Activated effector memory CD4-positive, alpha-beta T cell treated with anti-CD3 and anti-CD28 coated beads, Interleukin-2, amount 50 U/mL, for 16 hours (primary cell): ENCODE results near the gene HSPA4.
"Not testable (repeated sequence)": the region's sequence is repeated elsewhere in the genome, so short reads cannot be mapped to it uniquely, and the experiment has no call there.

Experiments
- DNase-seq: peaks from one replicate; pipeline ENCODE4 v3.0.0-alpha.2; 2020

HSPA4 gene

GRCh38 chr5:133128066-133128465 lies 76.3 kb downstream of the HSPA4 start:
- peak; percentile 25 for DNase-seq

- DNase-seq: peak; percentile 41
Measured at GRCh38 chr5:133129289-133129688, 77.5 kb downstream of the HSPA4 start.

DNA sequence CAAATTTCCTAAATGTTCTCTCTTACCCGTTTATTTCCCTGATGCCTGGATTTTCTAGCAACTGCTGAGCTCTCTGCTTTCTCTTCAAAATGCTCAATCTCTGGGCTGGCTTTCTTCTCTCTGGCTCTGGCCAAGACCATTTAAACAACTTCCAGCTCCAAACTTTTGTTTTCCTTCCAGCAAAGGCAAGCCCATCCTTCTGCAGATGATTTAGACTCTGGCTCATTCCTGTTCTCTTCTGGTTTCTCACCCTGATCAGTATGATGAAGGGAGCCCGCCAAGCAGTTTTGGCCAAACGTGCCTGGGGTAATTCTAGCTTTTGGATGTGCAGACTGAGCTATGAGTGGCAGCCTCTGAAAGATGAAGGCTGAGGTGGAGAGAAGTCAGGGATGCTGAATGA lies 78.1 kb downstream of the HSPA4 start:
- DNase-seq: peak; percentile 27

DNA sequence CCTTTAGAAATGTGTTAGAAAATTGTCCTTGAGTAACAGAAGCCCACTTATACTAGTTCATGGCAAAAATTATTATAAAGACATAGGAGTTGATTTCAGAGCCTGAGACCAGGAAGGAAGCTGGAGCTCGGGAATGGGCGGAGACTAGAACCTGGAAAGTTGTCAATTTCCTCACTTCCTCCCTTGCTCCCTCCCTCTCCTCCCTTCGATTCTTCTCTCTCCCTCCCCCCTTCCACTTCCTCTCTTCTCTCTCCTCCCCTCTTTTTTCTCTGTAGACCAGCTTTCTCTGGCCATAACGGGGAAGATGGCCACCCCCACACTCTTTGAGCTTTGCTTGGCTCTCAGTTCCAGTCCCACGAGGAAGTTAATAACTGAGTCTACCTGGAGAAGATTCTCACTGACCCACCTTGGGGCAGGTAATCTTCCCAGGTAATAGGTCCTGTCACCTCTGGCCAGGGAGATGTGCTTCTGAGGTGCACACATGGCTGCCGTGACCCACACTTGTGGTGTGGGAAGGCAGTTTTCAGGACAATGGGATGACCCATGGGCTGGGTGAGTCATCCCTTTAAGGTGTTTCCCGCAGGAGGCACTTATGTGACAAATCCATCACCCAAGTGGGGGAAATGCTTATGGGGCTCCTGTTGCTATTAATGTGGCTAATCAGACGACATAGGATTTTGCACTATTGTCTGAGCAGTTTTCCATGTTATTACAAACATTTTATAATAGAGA lies 78.7 kb downstream of the HSPA4 start:
- peak; percentile 36 for DNase-seq

GRCh38 chr5:133132717-133133116 lies 80.9 kb downstream of the HSPA4 start:
- DNase-seq: no peak

DNA sequence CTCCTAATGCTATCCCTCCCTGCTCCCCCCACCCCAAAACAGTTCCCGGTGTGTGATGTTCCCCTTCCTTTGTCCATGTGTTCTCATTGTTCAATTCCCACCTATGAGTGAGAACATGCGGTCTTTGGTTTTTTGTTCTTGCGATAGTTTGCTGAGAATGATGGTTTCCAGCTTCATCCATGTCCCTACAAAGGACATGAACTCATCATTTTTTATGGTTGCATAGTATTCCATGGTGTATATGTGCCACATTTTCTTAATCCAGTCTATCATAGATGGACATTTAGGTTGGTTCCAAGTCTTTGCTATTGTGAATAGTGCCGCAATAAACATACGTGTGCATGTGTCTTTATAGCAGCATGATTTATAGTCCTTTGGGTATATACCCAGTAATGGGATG lies 81.4 kb downstream of the HSPA4 start:
- DNase-seq: not testable (repeated sequence)

DNA sequence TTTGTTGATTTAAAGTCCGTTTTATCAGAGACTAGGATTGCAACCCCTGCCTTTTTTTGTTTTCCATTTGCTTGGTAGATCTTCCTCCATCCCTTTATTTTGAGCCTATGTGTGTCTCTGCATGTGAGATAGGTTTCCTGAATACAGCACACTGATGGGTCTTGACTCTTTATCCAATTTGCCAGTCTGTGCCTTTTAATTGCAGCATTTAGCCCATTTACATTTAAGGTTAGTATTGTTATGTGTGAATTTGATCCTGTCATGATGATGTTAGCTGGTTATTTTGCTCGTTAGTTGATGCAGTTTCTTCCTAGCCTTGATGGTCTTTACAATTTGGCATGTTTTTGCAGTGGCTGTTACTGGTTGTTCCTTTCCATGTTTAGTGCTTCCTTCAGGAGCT lies 85.1 kb downstream of the HSPA4 start:
- DNase-seq: not testable (repeated sequence)

DNA sequence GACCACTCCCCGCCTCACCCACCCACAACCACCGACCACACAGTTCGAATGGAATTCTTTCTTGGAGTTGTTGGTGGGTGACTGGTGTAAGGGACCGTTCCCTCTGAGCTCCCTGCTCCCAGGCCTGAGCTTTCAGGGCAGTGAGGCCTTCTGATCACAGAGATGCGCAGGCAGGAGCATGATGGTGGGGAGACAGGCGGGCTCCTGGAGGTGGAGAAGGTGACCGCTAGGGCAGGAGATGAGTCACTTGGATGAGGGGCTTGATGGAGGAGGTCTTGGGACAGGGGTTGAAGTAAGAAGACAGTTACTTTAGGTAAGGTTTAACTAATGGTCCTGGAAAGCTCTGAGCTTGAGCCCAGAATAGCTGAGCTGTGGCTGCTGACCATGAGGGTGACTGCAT lies 88.5 kb downstream of the HSPA4 start:
- DNase-seq: peak; percentile 41

DNA sequence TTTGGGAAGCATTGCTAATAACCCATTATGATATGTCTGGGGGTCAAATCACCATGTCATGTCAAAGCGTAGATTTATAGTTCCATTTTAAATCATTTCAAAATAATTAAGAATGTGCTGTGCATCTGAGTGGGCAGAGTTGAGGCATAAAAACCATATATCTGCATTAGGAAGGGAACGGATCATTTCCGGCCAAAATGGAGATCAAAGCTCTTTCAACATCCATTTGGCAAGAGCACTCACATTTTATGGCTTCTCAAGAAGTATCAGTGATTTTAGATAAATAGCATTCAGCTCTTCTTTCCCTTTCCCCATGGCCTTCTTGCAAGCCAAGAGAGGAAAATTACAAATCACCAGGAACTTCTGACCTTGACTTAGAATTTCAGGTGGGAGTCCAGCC lies 89.9 kb downstream of the HSPA4 start:
- no peak for DNase-seq

DNA sequence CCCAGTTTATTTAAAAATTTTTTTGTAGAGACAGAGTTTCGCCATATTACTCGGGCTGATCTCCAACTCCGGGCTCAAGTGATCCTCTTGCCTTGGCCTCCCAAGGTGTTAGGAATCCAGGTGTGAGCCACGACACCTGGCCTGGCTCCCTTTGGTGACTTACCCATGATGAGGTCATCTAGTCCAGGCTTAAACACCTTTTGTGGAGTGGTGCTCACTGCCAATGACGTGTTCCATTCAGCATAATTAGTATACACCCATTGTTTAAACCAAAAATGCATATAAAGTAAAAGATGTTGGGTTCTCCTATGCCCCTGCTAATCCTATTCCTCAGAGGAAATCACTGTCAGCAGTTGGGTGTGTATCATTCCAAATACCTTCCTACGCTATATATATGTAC lies 91.0 kb downstream of the HSPA4 start:
- DNase-seq: no peak

DNA sequence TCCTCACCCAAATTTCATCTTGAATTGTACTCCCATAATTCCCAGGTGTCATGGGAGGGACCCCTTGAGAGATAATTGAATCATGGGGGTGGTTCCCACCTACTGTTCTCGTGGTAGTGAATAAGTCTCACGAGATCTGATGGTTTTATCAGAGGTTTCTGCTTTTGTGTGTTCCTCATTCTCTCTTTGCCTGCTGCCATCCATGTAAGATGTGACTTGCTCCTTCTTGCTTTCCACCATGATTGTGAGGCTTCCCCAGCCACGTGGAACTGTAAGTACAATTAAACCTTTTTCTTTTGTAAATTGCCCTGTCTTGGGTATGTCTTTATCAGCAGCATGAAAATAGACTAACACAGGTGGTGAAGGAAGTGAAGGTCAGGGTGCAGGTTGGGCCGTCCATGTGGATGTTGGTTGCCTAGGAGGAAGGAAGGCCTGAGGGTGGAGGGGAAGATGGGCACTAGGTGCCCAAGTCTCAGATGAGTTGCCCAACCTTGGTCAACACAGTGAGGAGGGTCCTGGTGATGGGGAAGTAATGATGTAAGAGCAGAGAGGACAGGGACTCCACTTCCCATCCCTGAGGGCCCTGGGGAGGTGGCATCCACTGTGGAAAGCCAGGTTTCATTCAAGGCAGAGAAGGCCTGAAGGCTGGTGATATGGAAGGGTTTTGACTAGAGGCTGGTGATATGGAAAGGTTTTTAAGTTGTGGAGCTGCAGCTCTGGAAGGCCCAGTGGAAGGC lies 92.6 kb downstream of the HSPA4 start:
- DNase-seq: no peak

- no peak for DNase-seq
Measured at GRCh38 chr5:133145436-133146170, 93.8 kb downstream of the HSPA4 start.

GRCh38 chr5:133147411-133147810 lies 95.6 kb downstream of the HSPA4 start:
- no peak for DNase-seq

- no peak for DNase-seq
Measured at GRCh38 chr5:133147815-133148567, 96.2 kb downstream of the HSPA4 start.

DNA sequence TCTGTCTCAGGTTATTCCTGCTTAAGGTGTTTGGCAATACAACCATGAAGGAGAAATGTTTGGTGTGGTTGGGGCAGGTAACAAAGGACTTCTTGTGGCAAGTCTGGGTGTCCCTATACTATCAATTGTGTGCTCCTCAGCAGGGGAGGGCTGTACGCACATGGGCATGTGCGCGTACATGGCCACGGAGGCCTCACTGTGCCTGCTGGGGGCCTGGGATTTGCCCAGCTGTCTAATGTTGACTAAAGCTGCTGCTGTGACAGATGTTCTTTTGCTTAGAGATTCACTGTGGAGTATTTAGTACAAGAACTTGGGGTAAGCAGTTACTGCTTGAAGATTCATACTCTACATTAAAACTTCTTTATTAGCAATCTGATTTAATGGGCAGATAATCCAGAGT lies 97.5 kb downstream of the HSPA4 start:
- DNase-seq: no peak

DNA sequence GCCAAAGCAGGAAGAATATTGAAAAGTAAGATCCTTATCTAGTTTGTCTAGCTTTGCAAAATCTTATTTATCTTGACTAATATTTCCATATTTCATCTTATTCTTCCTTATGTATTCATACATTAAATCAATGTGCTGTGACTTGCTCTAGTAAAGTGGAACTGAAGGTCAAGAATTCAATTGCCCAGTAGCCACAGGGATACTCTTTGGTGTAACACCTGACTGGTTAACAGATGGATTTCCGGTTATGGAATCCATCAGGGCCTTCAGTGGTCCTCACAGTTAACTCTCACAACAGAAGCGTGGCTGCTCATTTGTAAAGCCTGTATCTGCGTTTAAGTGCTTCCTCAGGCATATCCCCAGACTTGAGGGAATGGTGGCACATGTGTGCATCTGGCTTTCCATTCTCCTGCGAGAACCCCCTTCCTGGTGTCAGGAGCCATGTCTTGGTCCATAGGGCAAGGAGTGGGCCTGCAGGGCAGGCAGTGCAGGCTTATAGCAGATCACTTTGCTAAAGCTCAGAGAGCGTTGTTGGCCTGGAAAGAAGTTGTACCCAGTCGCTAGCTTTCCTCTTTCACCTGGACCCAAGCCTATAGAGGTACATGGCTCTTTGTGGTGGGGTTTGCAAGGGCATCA lies 99.2 kb downstream of the HSPA4 start:
- no peak for DNase-seq

GRCh38 chr5:133154274-133155075 lies 102.7 kb downstream of the HSPA4 start:
- no peak for DNase-seq

DNA sequence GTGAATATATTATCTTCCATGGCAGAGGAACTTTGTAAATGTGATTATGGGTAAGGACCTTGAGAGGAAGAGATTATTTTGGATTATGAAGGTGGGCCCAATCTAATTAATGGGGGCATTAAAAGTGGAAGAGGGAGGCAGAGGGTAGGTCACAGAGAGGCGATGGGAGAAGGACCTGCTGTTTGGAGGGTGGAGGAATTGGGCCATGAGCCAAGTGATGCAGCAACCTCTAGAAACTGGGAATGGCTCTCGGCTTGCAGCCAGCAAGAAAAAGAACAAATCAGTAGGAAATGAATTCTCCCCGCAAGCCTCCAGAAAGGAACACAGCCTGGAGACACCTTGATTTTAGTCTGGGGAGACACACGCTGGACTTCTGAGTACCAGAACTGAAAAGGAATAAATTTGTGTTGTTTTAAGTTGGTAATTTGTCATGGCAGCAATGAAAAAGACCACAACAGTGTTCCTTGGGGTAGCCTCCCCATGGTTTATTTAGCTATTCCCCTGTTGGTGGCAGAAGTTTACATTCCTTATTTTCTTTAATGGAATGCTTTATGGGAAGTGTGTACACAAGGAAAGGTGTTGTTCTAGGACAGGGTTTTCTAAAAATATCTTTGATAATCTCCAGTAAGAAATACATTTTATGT lies 103.6 kb downstream of the HSPA4 start:
- no peak for DNase-seq
